ENCODE results near the gene LDAF1.

DNA sequence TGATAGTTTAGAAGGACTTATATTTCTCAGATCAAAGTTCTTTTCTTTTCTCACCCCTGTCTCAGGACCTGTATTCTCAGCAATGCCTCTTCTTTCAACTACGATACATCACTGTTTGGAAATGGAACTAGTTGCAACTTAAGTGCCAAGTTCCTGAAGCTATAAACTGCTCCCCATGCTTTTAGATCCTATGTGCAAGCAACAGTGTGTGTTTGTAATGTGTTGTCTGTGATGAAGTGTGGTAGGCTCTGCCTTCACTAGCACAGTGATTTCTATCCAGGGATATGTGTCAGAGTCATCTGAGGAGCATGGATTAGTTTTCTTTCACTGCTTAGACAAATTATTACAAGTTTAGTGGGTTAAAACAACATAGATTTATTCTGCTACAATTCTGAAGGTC lies 34.5 kb downstream of the LDAF1 start:
- no peak for TF ChIP-seq POLR2A (IDR thresholded peaks at IDR 0.05; ENCODE audit: low read depth, low read length)
- no peak for TF ChIP-seq POLR2AphosphoS5 (IDR thresholded peaks at IDR 0.05; ENCODE audit: low read depth, low read length)
- TF ChIP-seq PAX5 (IDR thresholded peaks at IDR 0.05; ENCODE audit: insufficient read depth, low read length, severe bottlenecking), result no peak

Data from GM12891 (cell line).